Measurements from ENCODE around the gene VWCE.
"Not testable (repeated sequence)": the region's sequence is repeated elsewhere in the genome, so short reads cannot be mapped to it uniquely, and the experiment has no call there.

The VWCE gene

GRCh38 chr11:61212202-61212601 lies 82.9 kb downstream of the VWCE start:
- not testable (repeated sequence) for DNase-seq

- not testable (repeated sequence) for DNase-seq
Observed at GRCh38 chr11:61211327-61211952, 83.7 kb downstream of the VWCE start.

GRCh38 chr11:61210629-61211028 lies 84.5 kb downstream of the VWCE start:
- DNase-seq: not testable (repeated sequence)
